ENCODE data around the gene KY. TPM values are rescaled to one million over a fixed set of nuclear protein-coding genes. Genes with fewer than 3 reads are reported as not detected.

KY gene
- total and polyA plus RNA-seq, 2 of the 8 experiments (the other 6 are each of a cell fraction or from before 2014, with no cell fraction given): not detected

GRCh38 chr3:134592806-134593205 is 58.0 kb downstream of the KY start:
- CTCF ChIA-PET (ENCODE audit: partially characterized antibody): interaction anchor here (0.7 to 1.8 kb wide), 5 partner anchors 10 to 285 kb away, joined by 3 to 5 read pairs (median 3); no protein-coding TSS in a partner anchor
- H2BK5ac ChIP-seq (ENCODE audit: low read depth, low read length): no peak overlapping the region
- no peak overlapping the region for H3K4me3 ChIP-seq (ENCODE audit: extremely low read depth in 1 of 4, insufficient read depth in 2 of 4, low read depth in 3 of 4, low read length in 4 of 4)
- H2BK20ac ChIP-seq (ENCODE audit: low read length): no peak overlapping the region
- no peaks in the 10 kb centered on the region for H3K9me3 ChIP-seq (ENCODE audit: insufficient read depth in 2 of 2, low read depth in 1 of 2, low read length in 1 of 2)
- H3K79me1 ChIP-seq (ENCODE audit: low read depth, low read length): no peaks in the 10 kb centered on the region
- H3K27ac ChIP-seq (ENCODE audit: low read depth, low read length): no peak overlapping the region
- H2BK15ac ChIP-seq (ENCODE audit: low read length): no peak overlapping the region
- H3K23ac ChIP-seq (ENCODE audit: insufficient read length): no peak overlapping the region
- no peaks in the 10 kb centered on the region for H4K20me1 ChIP-seq (replicated peaks in 1 of 2; ENCODE audit: control insufficient read depth in 1 of 2, insufficient read depth in 2 of 2, low read length in 2 of 2)
- H3K23me2 ChIP-seq (ENCODE audit: low read depth, low read length): no peaks in the 10 kb centered on the region
- H3K4me2 ChIP-seq (ENCODE audit: insufficient read depth in 1 of 2, low read depth in 2 of 2, low read length in 2 of 2): no peak overlapping the region
- H3K36me3 ChIP-seq (ENCODE audit: control insufficient read depth in 2 of 4, insufficient read depth in 4 of 4, low read length in 3 of 4): no peaks in the 10 kb centered on the region
- no peak overlapping the region for H3K9ac ChIP-seq (replicated peaks in 1 of 4; ENCODE audit: extremely low read depth in 1 of 4, low read depth in 3 of 4, low read length in 3 of 4)
- H2BK120ac ChIP-seq (replicated peaks; ENCODE audit: low read depth, low read length): no peak overlapping the region
- no peak overlapping the region for H2AFZ ChIP-seq (ENCODE audit: low read length)
- H3K14ac ChIP-seq (ENCODE audit: insufficient read length): no peak overlapping the region
- peaks cover 0 to 3% (median 0%) of the 10 kb centered on the region in 4 experiments; a peak in 1 of 7 replicates for H3K4me1 ChIP-seq (replicated peaks in 1 of 4; ENCODE audit: control insufficient read depth in 3 of 4, insufficient read depth in 4 of 4, low read length in 3 of 4)
- no peak overlapping the region for H4K5ac ChIP-seq (ENCODE audit: insufficient read length, low read depth, low read length)
- FAIRE-seq: no peak
- no peak overlapping the region for H3K18ac ChIP-seq (ENCODE audit: extremely low read depth, low read length)
- DNase-seq (ENCODE audit: low read depth in 1 of 2, low spot score in 2 of 2): no peak
- POLR2A ChIA-PET (ENCODE audit: partially characterized antibody): interaction anchor here (0.6 kb wide), 1 partner anchor 218 kb away, joined by 4 read pairs; the partner anchor contains the start of gene AMOTL2
- no peak overlapping the region for H3K56ac ChIP-seq (replicated peaks; ENCODE audit: insufficient read length, low read depth, low read length)
- WGBS, 2 experiments (ENCODE audit: extremely low coverage in 1 of 2, insufficient coverage in 1 of 2, insufficient read length in 1 of 2, insufficient replicate concordance in 2 of 2, low coverage in 1 of 2, low lambda C conversion rate in 2 of 2, missing lambda C conversion rate in 1 of 2): 84% methylated on average over 5 of the region's 5 CpGs; no CpG with 5 or more reads in 1 of the 2 experiments
- H3K27me3 ChIP-seq (replicated peaks in 1 of 4; ENCODE audit: control insufficient read depth in 3 of 4, extremely low read depth in 1 of 4, insufficient read depth in 3 of 4, low read length in 3 of 4): no peaks in the 10 kb centered on the region
- no peak overlapping the region for H4K8ac ChIP-seq (ENCODE audit: extremely low read depth, insufficient read depth, low read length)
- H3K4ac ChIP-seq (replicated peaks; ENCODE audit: insufficient read length, low read depth, low read length): no peak overlapping the region
- no peak overlapping the region for H4K91ac ChIP-seq (replicated peaks; ENCODE audit: insufficient read length, low read length)
- no peak overlapping the region for H2AK5ac ChIP-seq (ENCODE audit: low read depth, low read length)
- no peaks in the 10 kb centered on the region for H3K79me2 ChIP-seq (ENCODE audit: control insufficient read depth in 1 of 2, insufficient read depth in 2 of 2, low read length in 2 of 2)
- no peak overlapping the region for H2BK12ac ChIP-seq (ENCODE audit: low read depth, low read length)
- no peak for TF ChIP-seq HDAC6 (IDR thresholded peaks at IDR 0.05; ENCODE audit: low read depth, low read length)
- TF ChIP-seq POU5F1 (IDR thresholded peaks at IDR 0.05; ENCODE audit: low read depth, low read length): no peak
- no peak for TF ChIP-seq YY1 (IDR thresholded peaks at IDR 0.05; ENCODE audit: low read depth, low read length)
- TF ChIP-seq EP300 (IDR thresholded peaks at IDR 0.05; ENCODE audit: borderline replicate concordance in 1 of 2, low read depth in 2 of 2, low read length in 2 of 2): no peak
- no peak for TF ChIP-seq TEAD4 (IDR thresholded peaks at IDR 0.05; ENCODE audit: low read depth, low read length)
- TF ChIP-seq GABPA (IDR thresholded peaks at IDR 0.05; ENCODE audit: borderline replicate concordance, insufficient read depth, low read length): no peak
- no peak for TF ChIP-seq EZH2 (IDR thresholded peaks at IDR 0.05; ENCODE audit: low read depth, low read length, severe bottlenecking)
- TF ChIP-seq SP2 (IDR thresholded peaks at IDR 0.05; ENCODE audit: low read length): no peak
- TF ChIP-seq CEBPB (IDR thresholded peaks at IDR 0.05; ENCODE audit: low read depth, low read length): no peak
- TF ChIP-seq KDM5A (IDR thresholded peaks at IDR 0.05; ENCODE audit: low read length): no peak
- TF ChIP-seq JUND (IDR thresholded peaks at IDR 0.05; ENCODE audit: low read length): no peak
- no peak for TF ChIP-seq RBBP5 (IDR thresholded peaks at IDR 0.05; ENCODE audit: borderline replicate concordance, low read depth, low read length)
- no peak for TF ChIP-seq TCF12 (IDR thresholded peaks at IDR 0.05; ENCODE audit: low read depth, low read length)
- no peak for TF ChIP-seq USF2 (IDR thresholded peaks at IDR 0.05; ENCODE audit: low read length)

All from H1 (cell line).